ENCODE measurements around the gene ARL5A.

DNA sequence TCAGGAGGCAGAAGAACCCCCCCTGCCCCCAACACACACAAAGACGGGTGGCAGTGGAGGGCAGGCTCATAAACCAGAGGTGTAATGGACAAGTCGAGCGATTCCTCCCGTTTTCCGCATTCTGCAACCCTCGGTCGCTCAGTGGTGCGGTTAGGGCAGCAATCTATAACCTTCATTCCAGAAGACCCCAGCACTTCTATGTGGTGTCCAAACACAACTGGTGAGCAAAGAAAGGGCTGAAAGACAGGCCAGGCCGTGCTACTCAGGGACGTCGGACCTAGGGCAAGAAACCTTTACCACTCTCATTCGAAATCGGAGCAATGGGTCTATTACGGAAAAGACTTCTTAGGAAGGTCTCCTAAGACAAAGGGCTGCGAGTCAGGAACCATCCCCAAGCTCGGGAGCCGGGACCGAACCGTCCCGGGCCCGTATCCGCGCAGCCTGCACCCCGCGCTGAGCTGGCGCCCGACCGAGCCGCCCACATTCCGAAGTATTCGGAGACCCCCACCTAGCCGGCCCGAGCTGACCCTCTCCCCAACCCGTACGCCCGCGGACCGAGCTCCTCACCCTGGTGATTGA, 568 bp downstream of the ARL5A start:
- TF ChIP-seq, protein P1, sequence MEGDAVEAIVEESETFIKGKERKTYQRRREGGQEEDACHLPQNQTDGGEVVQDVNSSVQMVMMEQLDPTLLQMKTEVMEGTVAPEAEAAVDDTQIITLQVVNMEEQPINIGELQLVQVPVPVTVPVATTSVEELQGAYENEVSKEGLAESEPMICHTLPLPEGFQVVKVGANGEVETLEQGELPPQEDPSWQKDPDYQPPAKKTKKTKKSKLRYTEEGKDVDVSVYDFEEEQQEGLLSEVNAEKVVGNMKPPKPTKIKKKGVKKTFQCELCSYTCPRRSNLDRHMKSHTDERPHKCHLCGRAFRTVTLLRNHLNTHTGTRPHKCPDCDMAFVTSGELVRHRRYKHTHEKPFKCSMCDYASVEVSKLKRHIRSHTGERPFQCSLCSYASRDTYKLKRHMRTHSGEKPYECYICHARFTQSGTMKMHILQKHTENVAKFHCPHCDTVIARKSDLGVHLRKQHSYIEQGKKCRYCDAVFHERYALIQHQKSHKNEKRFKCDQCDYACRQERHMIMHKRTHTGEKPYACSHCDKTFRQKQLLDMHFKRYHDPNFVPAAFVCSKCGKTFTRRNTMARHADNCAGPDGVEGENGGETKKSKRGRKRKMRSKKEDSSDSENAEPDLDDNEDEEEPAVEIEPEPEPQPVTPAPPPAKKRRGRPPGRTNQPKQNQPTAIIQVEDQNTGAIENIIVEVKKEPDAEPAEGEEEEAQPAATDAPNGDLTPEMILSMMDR (IDR thresholded peaks at IDR 0.05) = no peak
- no peak for TF ChIP-seq POLR2A (IDR thresholded peaks at IDR 0.05)

Measured in ovary (tissue), 3 donors.